Parathyroid adenoma (tissue), 2 donors: Measurements from ENCODE around the gene USP7.

ENCODE experiments used
- H2AFZ ChIP-seq: fragments of 300-600 bp; sonication (generic); one replicate; pipeline ENCODE4 v1.7.0; 2017; ENCODE audit warnings: antibody characterized with exemption, mild to moderate bottlenecking
- H3K27ac ChIP-seq: fragments of 300-600 bp; sonication (generic); one replicate; pipeline ENCODE4 v1.7.0; 2017
- H3K27me3 ChIP-seq: fragments of 300-600 bp; sonication (generic); one replicate; pipeline ENCODE4 v1.7.0; 2017; ENCODE audit warnings: low read length; ENCODE audit not compliant: control insufficient read depth, insufficient read depth
- H3K36me3 ChIP-seq: fragments of 300-600 bp; sonication (generic); one replicate; pipeline ENCODE4 v1.7.0; 2017; ENCODE audit warnings: low read length; ENCODE audit not compliant: control insufficient read depth, insufficient read depth
- H3K4me1 ChIP-seq: fragments of 300-600 bp; sonication (generic); one replicate; pipeline ENCODE4 v1.7.0; 2017; ENCODE audit warnings: control low read depth
- H3K4me2 ChIP-seq: fragments of 300-600 bp; sonication (generic); one replicate; pipeline ENCODE4 v1.7.0; 2017; ENCODE audit warnings: low read length
- H3K4me3 ChIP-seq: fragments of 300-600 bp; sonication (generic); one replicate; pipeline ENCODE4 v1.7.0; 2017; ENCODE audit warnings: low read depth, low read length
- H3K79me2 ChIP-seq: fragments of 300-600 bp; sonication (generic); one replicate; pipeline ENCODE4 v1.7.0; 2017; ENCODE audit warnings: control low read depth
- H3K9ac ChIP-seq: fragments of 300-600 bp; sonication (generic); one replicate; pipeline ENCODE4 v1.7.0; 2017; ENCODE audit warnings: mild to moderate bottlenecking
- H3K9me3 ChIP-seq: fragments of 300-600 bp; sonication (generic); one replicate; pipeline ENCODE4 v1.7.0; 2017; ENCODE audit warnings: low read length; ENCODE audit not compliant: control insufficient read depth
- CTCF ChIP-seq: fragments of 300-600 bp; sonication (generic); IDR thresholded peaks from one replicate; pipeline ENCODE4 v1.7.0; 2017; ENCODE audit warnings: antibody characterized with exemption, mild to moderate bottlenecking
- donor health status: primary hyperparathyroidism.

Gene USP7

GRCh38 chr16:8955828-8956227 lies 7.9 kb downstream of the USP7 start:
- H3K9ac ChIP-seq, result no peak overlapping the region
- no peak overlapping the region for H3K27ac ChIP-seq

GRCh38 chr16:8953064-8953463 lies 10.6 kb downstream of the USP7 start:
- H3K9ac ChIP-seq, result no peak overlapping the region
- no peaks in the 10 kb centered on the region for H3K9me3 ChIP-seq
- no peak for TF ChIP-seq CTCF
- no peak overlapping the region for H3K4me3 ChIP-seq
- no peak overlapping the region for H2AFZ ChIP-seq
- H3K4me2 ChIP-seq, result no peak overlapping the region
- peaks cover 87% of the 10 kb centered on the region for H3K79me2 ChIP-seq
- no peaks in the 10 kb centered on the region for H3K36me3 ChIP-seq
- H3K27ac ChIP-seq, result no peak overlapping the region
- H3K27me3 ChIP-seq, result no peaks in the 10 kb centered on the region
- H3K4me1 ChIP-seq, result peaks cover 34% of the 10 kb centered on the region

More at GRCh38 chr16:8955828-8956227, 7.9 kb downstream of the USP7 start:
- H3K36me3 ChIP-seq, result no peaks in the 10 kb centered on the region
- peaks cover 37% of the 10 kb centered on the region for H3K4me1 ChIP-seq
- no peaks in the 10 kb centered on the region for H3K9me3 ChIP-seq
- no peak overlapping the region for H3K4me3 ChIP-seq
- peaks cover 90% of the 10 kb centered on the region for H3K79me2 ChIP-seq
- no peak overlapping the region for H2AFZ ChIP-seq
- no peaks in the 10 kb centered on the region for H3K27me3 ChIP-seq
- no peak for TF ChIP-seq CTCF
- no peak overlapping the region for H3K4me2 ChIP-seq

GRCh38 chr16:8952281-8952751 lies 11.4 kb downstream of the USP7 start:
- Histone ChIP-seq H3K9ac (no peak overlapping the region), H3K4me1 (peaks cover 29% of the 10 kb centered on the region), H3K9me3 (no peaks in the 10 kb centered on the region), H3K36me3 (no peaks in the 10 kb centered on the region), H3K79me2 (peaks cover 87% of the 10 kb centered on the region), H3K4me2 (no peak overlapping the region), H3K27ac (no peak overlapping the region), H2AFZ (no peak overlapping the region), H3K4me3 (no peak overlapping the region), H3K27me3 (no peaks in the 10 kb centered on the region)
- TF ChIP-seq CTCF, result no peak

- peak overlapping the region; percentile 23 for H3K4me2 ChIP-seq
- no peak overlapping the region for H3K27ac ChIP-seq
- H3K9ac ChIP-seq, result no peak overlapping the region
- no peak overlapping the region for H2AFZ ChIP-seq
- H3K36me3 ChIP-seq, result no peaks in the 10 kb centered on the region
- no peak for TF ChIP-seq CTCF
- H3K4me1 ChIP-seq, result peaks cover 29% of the 10 kb centered on the region
- peaks cover 84% of the 10 kb centered on the region for H3K79me2 ChIP-seq
- no peaks in the 10 kb centered on the region for H3K27me3 ChIP-seq
- no peak overlapping the region for H3K4me3 ChIP-seq
- no peaks in the 10 kb centered on the region for H3K9me3 ChIP-seq
These were observed 12.0 kb downstream of the USP7 start for GRCh38 chr16:8951447-8952280.
